ENCODE data around the gene FRA10AC1. TPM values are rescaled to one million over a fixed set of nuclear protein-coding genes. Genes with fewer than 3 reads are reported as not detected.

FRA10AC1 gene
- total RNA-seq, 1 donor from 2014 or later, result 27.0 TPM

GRCh38 chr10:93680412-93681047, 21.9 kb downstream of the FRA10AC1 start:
- peaks cover 6% of the 10 kb centered on the region for H3K4me1 Mint-ChIP-seq
- no peak for DNase-seq (ENCODE audit: low spot score in 2 of 2, unreplicated experiment in 2 of 2)

GRCh38 chr10:93678805-93679587, 23.4 kb downstream of the FRA10AC1 start:
- no peak for TF ChIP-seq CTCF (IDR thresholded peaks at IDR 0.05; ENCODE audit: unreplicated experiment)
- H3K27ac Mint-ChIP-seq, result no peak overlapping the region
- peaks cover 6% of the 10 kb centered on the region for H3K4me1 Mint-ChIP-seq
- H3K9me3 Mint-ChIP-seq, result no peaks in the 10 kb centered on the region
- no peak for DNase-seq (ENCODE audit: low spot score in 2 of 2, unreplicated experiment in 2 of 2)
- no peaks in the 10 kb centered on the region for H3K27me3 Mint-ChIP-seq (ENCODE audit: low read depth)
- peaks cover 18% of the 10 kb centered on the region for H3K36me3 Mint-ChIP-seq
- H3K4me3 Mint-ChIP-seq, result no peak overlapping the region

More at GRCh38 chr10:93680412-93681047, 21.9 kb downstream of the FRA10AC1 start:
- Mint-ChIP-seq H3K9me3 (no peaks in the 10 kb centered on the region), H3K27ac (no peak overlapping the region), H3K4me3 (no peak overlapping the region), H3K27me3 (ENCODE audit: low read depth) (no peaks in the 10 kb centered on the region), H3K36me3 (peaks cover 11% of the 10 kb centered on the region)
- TF ChIP-seq CTCF (IDR thresholded peaks at IDR 0.05; ENCODE audit: unreplicated experiment), result no peak

- Mint-ChIP-seq H3K27ac (no peak overlapping the region), H3K4me3 (no peak overlapping the region), H3K27me3 (ENCODE audit: low read depth) (no peaks in the 10 kb centered on the region), H3K4me1 (peaks cover 6% of the 10 kb centered on the region), H3K9me3 (no peaks in the 10 kb centered on the region), H3K36me3 (peaks cover 21% of the 10 kb centered on the region)
- DNase-seq (ENCODE audit: low spot score in 2 of 2, unreplicated experiment in 2 of 2), result no peak
- no peak for TF ChIP-seq CTCF (IDR thresholded peaks at IDR 0.05; ENCODE audit: unreplicated experiment)
Measured at GRCh38 chr10:93678386-93678785, 24.0 kb downstream of the FRA10AC1 start.

GRCh38 chr10:93673791-93674190, 28.6 kb downstream of the FRA10AC1 start:
- Mint-ChIP-seq H3K36me3 (peaks cover 35% of the 10 kb centered on the region), H3K27ac (no peak overlapping the region), H3K27me3 (ENCODE audit: low read depth) (no peaks in the 10 kb centered on the region), H3K9me3 (no peaks in the 10 kb centered on the region), H3K4me1 (peaks cover 6% of the 10 kb centered on the region), H3K4me3 (no peak overlapping the region)
- no peak for DNase-seq (ENCODE audit: low spot score in 2 of 2, unreplicated experiment in 2 of 2)
- no peak for TF ChIP-seq CTCF (IDR thresholded peaks at IDR 0.05; ENCODE audit: unreplicated experiment)

GRCh38 chr10:93672890-93673289, 29.5 kb downstream of the FRA10AC1 start:
- H3K27ac Mint-ChIP-seq, result no peak overlapping the region
- no peak overlapping the region for H3K4me3 Mint-ChIP-seq
- H3K36me3 Mint-ChIP-seq, result peaks cover 38% of the 10 kb centered on the region
- DNase-seq (ENCODE audit: low spot score in 2 of 2, unreplicated experiment in 2 of 2), result no peak
- TF ChIP-seq CTCF (IDR thresholded peaks at IDR 0.05; ENCODE audit: unreplicated experiment), result no peak
- H3K27me3 Mint-ChIP-seq (ENCODE audit: low read depth), result no peaks in the 10 kb centered on the region
- no peaks in the 10 kb centered on the region for H3K9me3 Mint-ChIP-seq
- peaks cover 6% of the 10 kb centered on the region for H3K4me1 Mint-ChIP-seq
